ENCODE results near the gene TMC8.

Gene TMC8

GRCh38 chr17:78186692-78187595, 56.4 kb downstream of the TMC8 start, which contains the start of the genes AFMID and TK1:
Gene AFMID (plus strand): TSS chr17:78187362. CDS start chr17:78187371, 9 bp downstream.
Gene TK1 (minus strand): TSS chr17:78187052. CDS start chr17:78186994, 58 bp downstream.
- TF ChIP-seq CTCF (IDR thresholded peaks at IDR 0.05), result peak; percentile 92
- Histone ChIP-seq H3K4me3 (ENCODE audit: low read depth, low read length) (peak within 1 kb of the TSS; percentile 64), H2AFZ (peak within 1 kb of the TSS; percentile 91), H3K27ac (no peak within 1 kb of the TSS), H3K79me2 (peaks cover 3% of the 10 kb centered on the region), H3K9ac (no peak within 1 kb of the TSS), H3K36me3 (ENCODE audit: control insufficient read depth, insufficient read depth, low read length) (no peaks in the 10 kb centered on the region), H3K4me2 (ENCODE audit: low read length) (peak within 1 kb of the TSS; percentile 98), H3K9me3 (ENCODE audit: control insufficient read depth, low read length) (no peaks in the 10 kb centered on the region), H3K27me3 (ENCODE audit: control insufficient read depth, insufficient read depth, low read length) (no peaks in the 10 kb centered on the region), H3K4me1 (no peaks in the 10 kb centered on the region)
